PC-9 (cell line): Measurements from ENCODE around the gene PSMD12. TPM values are rescaled to one million over a fixed set of nuclear protein-coding genes. Genes with fewer than 3 reads are reported as not detected.

Experiments
- Bru-seq: library from RNA; stranded (reverse); fragments of 400-500 nt; gene quantifications from one replicate; lab custom pipeline; 2021; lab: Mats Ljungman, UMichigan
- BruChase-seq, 2 experiments: library from RNA; stranded (reverse); fragments of 400-500 nt; gene quantifications; one replicate each; lab custom pipeline; 2021; lab: Mats Ljungman, UMichigan
- BruUV-seq: library from RNA; stranded (reverse); fragments of 400-500 nt; replicated peaks from 2 replicates; lab custom pipeline; 2021; lab: Mats Ljungman, UMichigan
- CTCF ChIA-PET: fragments of 300-600 bp; sonication (Branson Sonifier 250); formaldehyde crosslinking; loops from one replicate; lab custom pipeline; 2022; ENCODE audit warnings: antibody characterized with exemption; lab: Charles Lee
- POLR2A ChIA-PET: fragments of 300-600 bp; sonication (Branson Sonifier 250); formaldehyde crosslinking; loops from one replicate; lab custom pipeline; 2022; ENCODE audit warnings: antibody characterized with exemption; ENCODE audit not compliant: unreplicated experiment; lab: Charles Lee
- DNase-seq, 2 experiments: peaks; one replicate each; pipeline versions ENCODE4 v3.0.0 to v3.0.0-alpha.2; 2015 to 2022; ENCODE audit warnings: mixed read lengths in 1 of 2
- H2AFZ ChIP-seq: fragments of 200-600 bp; sonication (generic); 2 replicates; pipeline ENCODE4 v1.8.1; 2017; ENCODE audit warnings: antibody characterized with exemption
- H3F3A ChIP-seq: fragments of 200-600 bp; sonication (generic); 2 replicates; pipeline ENCODE4 v1.8.1; 2017; ENCODE audit warnings: antibody characterized with exemption, mild to moderate bottlenecking, low read depth; ENCODE audit not compliant: insufficient read depth
- H3K27ac ChIP-seq: fragments of 200-600 bp; sonication (generic); 2 replicates; pipeline ENCODE4 v1.6.1; 2016; ENCODE audit warnings: mixed run types
- H3K27me3 ChIP-seq: fragments of 200-600 bp; sonication (generic); 2 replicates; pipeline ENCODE4 v1.6.1; 2016; ENCODE audit warnings: low read depth, mixed run types; ENCODE audit not compliant: insufficient read depth
- H3K36me3 ChIP-seq: fragments of 200-600 bp; sonication (generic); 2 replicates; pipeline ENCODE4 v1.6.1; 2016; ENCODE audit warnings: low read depth, mixed run types
- H3K4me1 ChIP-seq: fragments of 200-600 bp; sonication (generic); replicated peaks from 2 replicates; pipeline ENCODE4 v1.6.1; 2016; ENCODE audit warnings: mixed run types; ENCODE audit not compliant: insufficient read depth
- H3K4me2 ChIP-seq: fragments of 200-600 bp; sonication (generic); 2 replicates; pipeline ENCODE4 v1.6.1; 2017; ENCODE audit warnings: mixed run types
- H3K4me3 ChIP-seq: fragments of 200-600 bp; sonication (generic); 2 replicates; pipeline ENCODE4 v1.6.1; 2016; ENCODE audit warnings: mixed run types
- H3K79me2 ChIP-seq: fragments of 200-600 bp; sonication (generic); 2 replicates; pipeline ENCODE4 v1.6.1; 2017; ENCODE audit warnings: low read depth, mixed run types
- H3K9me2 ChIP-seq: fragments of 200-600 bp; sonication (generic); 2 replicates; pipeline ENCODE4 v1.8.1; 2017; ENCODE audit warnings: mild to moderate bottlenecking; ENCODE audit not compliant: insufficient read depth
- H3K9me3 ChIP-seq: fragments of 200-600 bp; sonication (generic); 2 replicates; pipeline ENCODE4 v1.8.1; 2016; ENCODE audit warnings: low read depth; ENCODE audit not compliant: insufficient read depth
- H4K20me1 ChIP-seq: fragments of 200-600 bp; sonication (generic); 2 replicates; pipeline ENCODE4 v1.8.1; 2017; ENCODE audit not compliant: insufficient read depth
- EZH2 ChIP-seq: fragments of 200-600 bp; sonication (generic); IDR thresholded peaks from 2 replicates; pipeline ENCODE4 v1.8.0; 2017; ENCODE audit warnings: antibody characterized with exemption, low read depth
- intact Hi-C: fragments of 100-400 bp; cut with micrococcal nuclease; formaldehyde crosslinking; loops from one replicate; pipeline ENCODE4 v1.10.0; 2022; ENCODE audit not compliant: unreplicated experiment
- long read RNA-seq: library from polyadenylated mRNA; stranded (forward); transcript quantifications from one replicate; pipeline ENCODE4 v2.0.0, GENCODE V29; 2022
- total RNA-seq: library from RNA; stranded (reverse); gene quantifications from 2 replicates; pipeline ENCODE4 v1.2.3, GENCODE V29; 2021
- TF ChIP-seq, protein P1 (sequence below): fragments of 200-600 bp; sonication (generic); conservative IDR thresholded peaks from 2 replicates; pipeline ENCODE4 v1.6.1; 2017; ENCODE audit warnings: mixed run types, antibody characterized with exemption, mild to moderate bottlenecking, moderate library complexity

Gene PSMD12
- total RNA-seq (46.8 and 80.5 TPM in 2 replicates), Bru-seq, nascent RNA (percentile 97 among the genes with signal in this experiment), BruChase-seq, experiment 1, labeled RNA remaining after a 2-hour chase (percentile 93 among the genes with signal in this experiment), BruChase-seq, experiment 2, labeled RNA remaining after a 6-hour chase (percentile 96 among the genes with signal in this experiment)
- long read RNA-seq, full-length matches to known transcripts, result 166 of 172 reads
- long read RNA-seq, partial matches to known transcripts, result 2 of 172 reads
- long read RNA-seq, other reads (novel, unspliced or antisense), result 4 of 172 reads

DNA sequence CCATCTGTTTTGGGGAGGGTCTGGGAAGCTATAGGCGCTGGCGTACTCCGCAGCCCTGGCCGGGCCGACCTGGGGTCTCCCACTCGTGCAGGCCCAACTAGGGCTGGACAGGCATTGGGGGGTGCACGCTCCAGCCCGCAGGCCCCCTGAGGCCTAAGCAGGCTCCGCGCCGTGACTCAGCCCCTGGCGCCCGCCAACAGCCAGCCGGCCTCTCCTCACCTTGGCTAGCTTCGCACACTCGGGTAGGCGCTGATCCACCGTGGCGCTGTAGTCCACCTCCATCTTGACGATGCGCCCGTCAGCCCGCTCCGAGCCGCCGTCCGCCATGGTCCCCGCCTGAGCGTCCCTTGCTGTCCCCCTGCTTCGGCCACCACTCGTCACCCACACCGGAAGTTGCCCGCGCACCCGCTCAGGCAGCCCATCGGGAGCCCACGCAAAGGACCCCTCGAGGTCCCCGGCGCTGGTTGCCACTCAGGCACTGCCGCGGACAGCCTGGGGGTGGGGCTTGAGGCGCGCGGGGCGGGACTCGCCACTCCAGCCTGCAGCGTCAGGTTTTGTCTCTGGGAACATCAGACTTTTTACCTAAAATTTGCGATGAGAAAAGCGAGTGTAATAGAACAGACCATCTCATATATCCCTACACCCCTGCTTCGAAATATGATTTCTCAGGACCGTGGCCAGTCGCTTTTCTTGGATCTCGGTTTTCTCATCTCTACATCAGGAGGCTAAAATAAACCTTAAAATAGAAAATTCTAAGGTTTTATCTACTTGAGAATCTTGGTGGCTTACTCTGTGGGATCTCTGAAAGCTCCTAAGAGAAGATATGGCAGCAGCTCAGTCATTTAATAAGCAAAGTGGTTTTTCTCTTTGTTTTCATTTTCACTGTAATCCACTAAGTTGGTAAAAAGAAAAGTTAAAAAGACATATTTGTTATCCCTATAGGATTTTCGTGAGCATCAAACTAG lies at the start of gene PSMD12:
Gene PSMD12 (minus strand): TSS at position 385 of the 965 bp plus-strand sequence. CDS start 58 bp downstream, at position 327.
- TSS peak; percentile 83 for BruUV-seq
- H3K27me3 ChIP-seq, result no peaks in the 10 kb centered on the region
- H3K36me3 ChIP-seq, result peaks cover 13% of the 10 kb centered on the region
- peak within 1 kb of the TSS; percentile 100 for H3K4me2 ChIP-seq
- intact Hi-C loops, result loop anchor here (1.0 to 5.0 kb wide), 2 partner anchors 60 to 119 kb away; partner anchors contain the start of gene HELZ
- peak within 1 kb of the TSS; percentile 82 for H3K27ac ChIP-seq
- H3K9me3 ChIP-seq, result no peaks in the 10 kb centered on the region
- H4K20me1 ChIP-seq, result peaks cover 39% of the 10 kb centered on the region
- H3K4me1 ChIP-seq, result peaks cover 24% of the 10 kb centered on the region
- peak within 1 kb of the TSS; percentile 77 for H2AFZ ChIP-seq
- peaks cover 21% of the 10 kb centered on the region; the same call in 1 of the 2 replicates for H3F3A ChIP-seq
- TF ChIP-seq, protein P1, sequence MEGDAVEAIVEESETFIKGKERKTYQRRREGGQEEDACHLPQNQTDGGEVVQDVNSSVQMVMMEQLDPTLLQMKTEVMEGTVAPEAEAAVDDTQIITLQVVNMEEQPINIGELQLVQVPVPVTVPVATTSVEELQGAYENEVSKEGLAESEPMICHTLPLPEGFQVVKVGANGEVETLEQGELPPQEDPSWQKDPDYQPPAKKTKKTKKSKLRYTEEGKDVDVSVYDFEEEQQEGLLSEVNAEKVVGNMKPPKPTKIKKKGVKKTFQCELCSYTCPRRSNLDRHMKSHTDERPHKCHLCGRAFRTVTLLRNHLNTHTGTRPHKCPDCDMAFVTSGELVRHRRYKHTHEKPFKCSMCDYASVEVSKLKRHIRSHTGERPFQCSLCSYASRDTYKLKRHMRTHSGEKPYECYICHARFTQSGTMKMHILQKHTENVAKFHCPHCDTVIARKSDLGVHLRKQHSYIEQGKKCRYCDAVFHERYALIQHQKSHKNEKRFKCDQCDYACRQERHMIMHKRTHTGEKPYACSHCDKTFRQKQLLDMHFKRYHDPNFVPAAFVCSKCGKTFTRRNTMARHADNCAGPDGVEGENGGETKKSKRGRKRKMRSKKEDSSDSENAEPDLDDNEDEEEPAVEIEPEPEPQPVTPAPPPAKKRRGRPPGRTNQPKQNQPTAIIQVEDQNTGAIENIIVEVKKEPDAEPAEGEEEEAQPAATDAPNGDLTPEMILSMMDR, result no peak
- no peak for TF ChIP-seq EZH2
- peaks cover 50% of the 10 kb centered on the region for H3K79me2 ChIP-seq
- peak within 1 kb of the TSS; percentile 89 for H3K4me3 ChIP-seq
- H3K9me2 ChIP-seq, result no peaks in the 10 kb centered on the region
- ChIA-PET CTCF (interaction anchor here (0.7 kb wide), 2 partner anchors 11 to 466 kb away, joined by 4 to 26 read pairs; no protein-coding TSS in a partner anchor), POLR2A (interaction anchor here (0.7 kb wide), 2 partner anchors 135 to 144 kb away, joined by 3 read pairs; no protein-coding TSS in a partner anchor)
- DNase-seq, result peak; percentile 71 to 94

DNA sequence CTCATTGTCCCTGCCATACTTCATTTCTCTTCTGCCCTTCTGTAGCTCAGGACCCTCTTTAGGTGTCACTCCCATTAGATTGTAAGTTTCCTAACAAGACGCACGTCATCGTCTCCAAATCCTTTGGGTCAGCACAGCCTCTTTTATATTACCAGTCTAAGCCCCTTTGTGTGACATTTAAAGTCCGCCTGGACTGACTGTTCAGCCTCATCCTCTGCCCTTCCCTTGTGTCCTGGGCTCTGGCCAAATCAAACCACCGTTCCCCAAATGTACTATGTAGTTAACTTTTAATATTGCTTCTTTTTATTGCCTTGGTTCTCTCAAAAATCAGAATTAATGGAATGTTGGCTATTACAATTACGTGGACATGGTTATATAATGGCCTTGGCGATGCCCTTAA lies 48.9 kb upstream of the PSMD12 start:
- DNase-seq, result no peak
- H3K4me1 ChIP-seq, result no peaks in the 10 kb centered on the region
- H3K4me3 ChIP-seq, result no peak overlapping the region
- intact Hi-C loops, result no loop called here
- H2AFZ ChIP-seq, result no peak overlapping the region
- no peaks in the 10 kb centered on the region for H3K27me3 ChIP-seq
- no peaks in the 10 kb centered on the region for H3K9me2 ChIP-seq
- ChIA-PET POLR2A (no interaction called here), CTCF (no interaction called here)
- no peak overlapping the region for H3K4me2 ChIP-seq
- H3K36me3 ChIP-seq, result no peaks in the 10 kb centered on the region
- no peaks in the 10 kb centered on the region for H3F3A ChIP-seq
- H4K20me1 ChIP-seq, result no peaks in the 10 kb centered on the region
- H3K27ac ChIP-seq, result no peak overlapping the region
- BruUV-seq, result no TSS peak
- no peaks in the 10 kb centered on the region for H3K79me2 ChIP-seq
- H3K9me3 ChIP-seq, result no peaks in the 10 kb centered on the region
- no peak for TF ChIP-seq EZH2
- TF ChIP-seq, protein P1, result no peak

DNA sequence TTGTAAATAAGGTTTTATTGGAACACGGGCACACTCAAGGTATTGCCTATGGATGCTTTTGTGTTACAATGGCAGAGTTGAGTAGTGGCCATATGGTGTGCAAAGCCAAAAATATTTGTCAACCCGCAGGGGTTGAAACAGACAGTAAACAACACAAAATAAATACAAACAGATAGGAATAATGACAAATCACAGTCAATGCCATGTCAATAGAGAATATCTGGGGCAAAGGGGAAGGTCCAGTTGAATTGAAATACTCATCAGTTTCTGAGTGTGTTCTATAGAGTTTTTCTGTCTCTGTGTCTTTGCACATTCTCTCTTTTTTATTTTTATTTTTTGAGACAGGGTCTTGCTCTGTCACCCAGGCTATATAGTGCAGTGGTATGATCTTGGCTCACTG lies 48.2 kb upstream of the PSMD12 start:
- POLR2A ChIA-PET, result no interaction called here
- no peaks in the 10 kb centered on the region for H3K79me2 ChIP-seq
- no peak overlapping the region for H3K4me3 ChIP-seq
- H4K20me1 ChIP-seq, result no peaks in the 10 kb centered on the region
- DNase-seq, result no peak
- no peaks in the 10 kb centered on the region for H3F3A ChIP-seq
- CTCF ChIA-PET, result no interaction called here
- no peaks in the 10 kb centered on the region for H3K27me3 ChIP-seq
- H3K36me3 ChIP-seq, result no peaks in the 10 kb centered on the region
- H3K4me2 ChIP-seq, result no peak overlapping the region
- H3K4me1 ChIP-seq, result no peaks in the 10 kb centered on the region
- TF ChIP-seq, protein P1, result no peak
- TF ChIP-seq EZH2, result no peak
- H3K27ac ChIP-seq, result no peak overlapping the region
- H3K9me3 ChIP-seq, result no peaks in the 10 kb centered on the region
- no peak overlapping the region for H2AFZ ChIP-seq
- no peaks in the 10 kb centered on the region for H3K9me2 ChIP-seq
- no TSS peak for BruUV-seq
- intact Hi-C loops, result no loop called here
